Stomach (tissue), 4 donors: ENCODE results near the gene CNPY4.

Experiments
- CTCF ChIP-seq, 7 experiments: fragments of 450-650 bp in 4 of 7; fragments of 200-600 bp in 3 of 7; sonication (generic) in 3 of 7; IDR thresholded peaks; one replicate each; pipeline ENCODE4 v1.5.1; 2016 to 2019; ENCODE audit warnings: antibody characterized with exemption in 7 of 7, control low read depth in 2 of 7, mild to moderate bottlenecking in 1 of 7
- POLR2A ChIP-seq, 4 donors: fragments of 450-650 bp; IDR thresholded peaks; one replicate each; pipeline ENCODE4 v1.6.1; 2016; ENCODE audit warnings: antibody characterized with exemption in 4 of 4, control low read depth in 2 of 4, mild to moderate bottlenecking in 1 of 4, moderate library complexity in 1 of 4
- POLR2AphosphoS5 ChIP-seq, 3 donors: sonication (generic); formaldehyde crosslinking; IDR thresholded peaks; one replicate each; pipeline ENCODE4 v1.6.1; 2016; ENCODE audit warnings: antibody characterized with exemption in 3 of 3

DNA sequence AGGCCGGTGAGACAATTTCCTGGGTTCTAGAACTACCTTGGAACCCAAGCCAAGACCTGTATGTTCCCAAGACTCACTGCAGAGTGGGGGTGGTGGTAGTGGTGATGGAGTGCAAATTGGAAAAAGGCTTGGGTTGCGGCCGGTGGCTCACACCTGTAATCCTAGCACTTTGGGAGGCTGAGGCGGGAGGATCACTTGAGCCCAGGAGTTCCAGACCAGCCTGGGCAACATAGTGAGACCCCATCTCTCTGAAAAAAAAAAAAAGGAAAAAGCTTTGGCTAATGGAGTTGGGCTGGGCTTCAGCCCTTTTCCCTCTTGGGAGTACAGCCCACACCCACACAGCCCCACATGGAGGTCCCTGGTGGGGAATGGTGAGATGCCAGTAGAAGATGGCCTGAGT is 13.9 kb upstream of the CNPY4 start:
- TF ChIP-seq POLR2A (IDR thresholded peaks at IDR 0.05) (no peak), CTCF (IDR thresholded peaks at IDR 0.05) (no peak), POLR2AphosphoS5 (IDR thresholded peaks at IDR 0.05) (no peak)
